ENCODE data around the gene TTF2.

Gene TTF2

GRCh38 chr1:117058810-117059209 lies 1.3 kb upstream of the TTF2 start:
- TF ChIP-seq CTCF (IDR thresholded peaks at IDR 0.05; ENCODE audit: insufficient read depth, low read length, poor library complexity, severe bottlenecking): no peak
- H3K4me3 ChIP-seq (replicated peaks; ENCODE audit: low read depth, low read length): peak overlapping the region; percentile 80
- H3K36me3 ChIP-seq (ENCODE audit: control insufficient read depth, insufficient read depth, low read length): no peaks in the 10 kb centered on the region

DNA sequence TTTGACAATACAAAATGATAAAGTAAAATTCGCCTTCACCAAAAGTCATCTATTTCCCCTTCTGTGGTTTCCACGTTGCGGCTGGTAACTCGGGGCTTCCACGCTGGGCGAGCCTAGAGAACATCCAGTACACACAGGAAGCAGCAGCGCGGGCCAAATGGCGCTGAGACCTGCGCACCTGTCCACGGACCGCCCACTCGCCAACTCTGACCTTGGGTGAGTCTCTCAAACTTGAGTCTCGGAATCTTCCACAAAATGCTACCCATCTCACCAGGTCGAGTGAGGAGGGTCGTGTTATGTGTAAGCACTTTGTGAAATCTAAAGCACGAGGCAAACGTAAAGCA lies 820 bp upstream of the TTF2 start:
- no peak for TF ChIP-seq CTCF (IDR thresholded peaks at IDR 0.05; ENCODE audit: insufficient read depth, low read length, poor library complexity, severe bottlenecking)
- Histone ChIP-seq H3K36me3 (ENCODE audit: control insufficient read depth, insufficient read depth, low read length) (no peaks in the 10 kb centered on the region), H3K27me3 (replicated peaks; ENCODE audit: control insufficient read depth, insufficient read depth, low read length) (no peaks in the 10 kb centered on the region), H3K4me3 (replicated peaks; ENCODE audit: low read depth, low read length) (peak overlapping the region; percentile 80)
- no peak for DNase-seq (ENCODE audit: extremely low read depth, insufficient read length)

More at GRCh38 chr1:117058810-117059209, 1.3 kb upstream of the TTF2 start:
- no peak for DNase-seq (ENCODE audit: extremely low read depth, insufficient read length)
- no peaks in the 10 kb centered on the region for H3K27me3 ChIP-seq (replicated peaks; ENCODE audit: control insufficient read depth, insufficient read depth, low read length)

DNA sequence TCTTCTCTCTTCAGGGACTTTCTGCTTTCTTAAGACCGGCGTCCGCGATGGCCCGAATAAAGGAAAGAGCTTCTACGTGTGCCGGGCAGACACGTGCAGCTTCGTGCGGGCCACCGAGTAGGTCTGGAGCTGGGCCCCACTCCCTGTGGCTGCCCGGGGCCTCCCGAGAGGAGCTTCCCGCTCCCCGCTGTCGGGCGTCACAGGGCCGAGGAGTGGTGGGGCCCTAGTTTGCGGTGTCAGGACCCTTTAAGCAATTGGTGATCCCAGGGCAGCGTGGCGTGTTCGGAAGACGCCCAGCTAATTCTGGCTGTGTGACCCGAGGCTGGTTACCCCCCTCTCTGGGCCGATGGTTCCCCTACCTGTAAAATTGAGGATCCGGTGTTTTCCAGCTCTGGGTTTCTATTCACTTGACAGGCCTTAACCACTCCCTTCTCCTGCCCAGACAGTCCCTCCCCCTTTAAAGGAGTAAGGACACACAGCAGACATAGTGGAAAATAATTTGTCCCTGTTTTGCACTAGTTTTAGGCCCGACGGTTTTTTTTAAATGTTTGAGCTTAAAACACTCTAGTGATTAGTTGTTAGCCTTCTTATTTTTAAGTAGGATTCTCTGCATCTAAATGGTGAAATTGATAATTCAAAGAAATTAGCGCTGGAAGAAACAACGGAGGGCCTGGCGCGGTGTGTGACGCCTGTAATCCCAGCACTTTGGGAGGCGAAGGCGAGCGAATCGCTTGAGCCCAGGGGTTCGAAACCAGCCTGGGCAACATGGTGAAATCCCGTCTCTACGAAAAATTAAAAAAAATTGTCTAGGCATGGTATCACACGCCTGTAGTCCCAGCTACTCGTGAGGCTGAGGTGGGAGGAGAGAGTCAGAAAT lies 553 bp downstream of the TTF2 start:
- H3K4me3 ChIP-seq (replicated peaks; ENCODE audit: low read depth, low read length): peak overlapping the region; percentile 87
- TF ChIP-seq CTCF (IDR thresholded peaks at IDR 0.05; ENCODE audit: insufficient read depth, low read length, poor library complexity, severe bottlenecking): no peak
- peaks cover 2% of the 10 kb centered on the region; the same call in 1 of the 2 replicates for H3K36me3 ChIP-seq (ENCODE audit: control insufficient read depth, insufficient read depth, low read length)
- no peaks in the 10 kb centered on the region for H3K27me3 ChIP-seq (replicated peaks; ENCODE audit: control insufficient read depth, insufficient read depth, low read length)
- no peak for DNase-seq (ENCODE audit: extremely low read depth, insufficient read length)

GRCh38 chr1:117061986-117062415 lies 1.9 kb downstream of the TTF2 start:
- H3K27me3 ChIP-seq (replicated peaks; ENCODE audit: control insufficient read depth, insufficient read depth, low read length): no peaks in the 10 kb centered on the region
- peaks cover 2% of the 10 kb centered on the region for H3K36me3 ChIP-seq (ENCODE audit: control insufficient read depth, insufficient read depth, low read length)
- TF ChIP-seq CTCF (IDR thresholded peaks at IDR 0.05; ENCODE audit: insufficient read depth, low read length, poor library complexity, severe bottlenecking): no peak
- DNase-seq (ENCODE audit: extremely low read depth, insufficient read length): no peak
- peak overlapping the region; percentile 51 for H3K4me3 ChIP-seq (replicated peaks; ENCODE audit: low read depth, low read length)

DNA sequence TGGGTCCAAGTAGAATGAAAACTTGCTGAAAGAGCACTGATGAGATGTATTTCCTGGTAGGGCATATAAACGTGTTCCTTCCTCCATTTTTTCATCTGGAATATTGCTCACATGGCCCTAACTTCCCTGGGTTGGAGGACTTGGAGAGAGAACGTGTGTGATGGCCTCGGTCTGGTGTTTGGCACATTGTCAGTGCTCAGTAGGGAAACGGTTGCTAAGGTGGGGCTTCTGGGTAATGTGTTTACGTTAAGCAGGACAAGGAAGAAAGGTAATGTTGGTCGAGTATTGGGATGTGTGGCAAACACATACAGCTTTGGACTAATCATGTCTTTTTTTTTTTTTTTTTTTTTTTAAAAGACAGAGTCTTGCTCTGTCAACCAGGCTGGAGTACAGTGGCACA lies 6.2 kb downstream of the TTF2 start:
- TF ChIP-seq CTCF (IDR thresholded peaks at IDR 0.05; ENCODE audit: insufficient read depth, low read length, poor library complexity, severe bottlenecking): no peak
- H3K27me3 ChIP-seq (replicated peaks; ENCODE audit: control insufficient read depth, insufficient read depth, low read length): no peaks in the 10 kb centered on the region
- no peak for DNase-seq (ENCODE audit: extremely low read depth, insufficient read length)
- peaks cover 2% of the 10 kb centered on the region for H3K36me3 ChIP-seq (ENCODE audit: control insufficient read depth, insufficient read depth, low read length)
- H3K4me3 ChIP-seq (replicated peaks; ENCODE audit: low read depth, low read length): no peak overlapping the region

Data from GM06990 (cell line).